Heart right ventricle (tissue), 16 donors: Measurements from ENCODE around the gene BCKDHB. TPM values are rescaled to one million over a fixed set of nuclear protein-coding genes. Genes with fewer than 3 reads are reported as not detected.

ENCODE experiments used
- ATAC-seq, 8 donors: fragments of 200-7000 bp; cut with Tn5 transposase; one replicate each; pipeline ENCODE4 v1.9.1; 2020; ENCODE audit warnings: mild to moderate bottlenecking in 8 of 8, moderate library complexity in 8 of 8, moderate number of reproducible peaks in 1 of 8
- DNase-seq, 2 donors: peaks; one replicate each; pipeline ENCODE4 v3.0.0-alpha.2; 2020
- H3K27ac ChIP-seq, 10 donors: fragments of 200-600 bp; sonication (generic) in 2 of 10; one replicate each; pipeline versions ENCODE4 v1.5.0 to v1.8.0; 2020 to 2022; ENCODE audit warnings: mild to moderate bottlenecking in 3 of 10
- H3K27me3 ChIP-seq, 7 donors: fragments of 200-600 bp; one replicate each; pipeline ENCODE4 v1.8.0; 2021 to 2022; ENCODE audit warnings: mild to moderate bottlenecking in 2 of 7
- H3K36me3 ChIP-seq, 9 donors: fragments of 200-600 bp; sonication (generic) in 1 of 9; one replicate each; pipeline versions ENCODE4 v1.5.0 to v1.8.0; 2020 to 2022; ENCODE audit warnings: mild to moderate bottlenecking in 2 of 9
- H3K4me1 ChIP-seq, 9 donors: fragments of 200-600 bp; sonication (generic) in 1 of 9; one replicate each; pipeline versions ENCODE4 v1.5.0 to v1.8.0; 2020 to 2022; ENCODE audit warnings: mild to moderate bottlenecking in 4 of 9
- H3K4me3 ChIP-seq, 10 donors: fragments of 200-600 bp; sonication (generic) in 2 of 10; one replicate each; pipeline versions ENCODE4 v1.5.0 to v1.8.0; 2020 to 2022; ENCODE audit warnings: mild to moderate bottlenecking in 7 of 10, moderate library complexity in 2 of 10
- H3K9me3 ChIP-seq, 11 donors: fragments of 200-600 bp in 10 of 11; sonication (generic) in 2 of 11; one replicate each; pipeline versions ENCODE4 v1.5.0 to v1.8.0; 2013 to 2022; ENCODE audit warnings: mild to moderate bottlenecking in 2 of 11, control low read depth in 1 of 11, moderate library complexity in 1 of 11
- WGBS, 2 donors: extraction: QIAGEN DNeasy Blood & Tissue Kit; methylation state at CpG; one replicate each; pipeline ENCODE4 v1.1.7; 2013; ENCODE audit warnings: inconsistent platforms in 1 of 2; 5-methylcytosine and 5-hydroxymethylcytosine counted together
- intact Hi-C, 10 donors: fragments of 100-400 bp; cut with DNase I; formaldehyde crosslinking; loops; one replicate each; pipeline versions ENCODE4 v1.11.1 to v1.14.2; 2022
- polyA plus RNA-seq, 2 donors: library from polyadenylated mRNA; stranded (reverse); fragments of 200-250 nt; gene quantifications; one replicate each; pipeline ENCODE4 v1.2.3, GENCODE V29; 2013
- total RNA-seq, 10 donors: library from RNA; stranded (reverse); fragmentation: NEBNext Ultra II Directional in 3 of 10; extraction: Animal tissue kit (Norgen Biotek cat#: 25700) in 3 of 10; gene quantifications; one replicate each; pipeline versions ENCODE4 v1.2.1 to v1.2.4, GENCODE V29; 2021 to 2023
- TF ChIP-seq, protein P1 (sequence below), 9 donors: fragments of 200-600 bp; sonication (generic) in 2 of 9; IDR thresholded peaks; one replicate each; pipeline versions ENCODE4 v1.5.0 to v1.8.0; 2021 to 2022; ENCODE audit warnings: antibody characterized with exemption in 9 of 9, mild to moderate bottlenecking in 5 of 9, moderate library complexity in 1 of 9
- donor health status: Arrhythmogenic right ventricular cardiomyopathy.
- donor health status: ischemic (EF 13 %, LVEDD 7.1; RV severe dilation, severe dysfunction).
- donor health status: healthy with polysubstance abuse.
- donor health status: DM: no; HTN: yes; CAD: no.
- donor health status: DM: no; HTN: no; CAD: no.
- donor health status: ischemic (EF 25% LVEDD 6.9; RV normal size, moderate dysfunction).
- donor health status: ischemic (EF 25% LVEDD 5.7; RV mildly dilated, moderate dysfunction).
- donor health status: healthy.
- donor health status: DM: yes; HTN: yes; CAD: no.
- donor health status: Ischemic cardiomyopathy.
- donor health status: ischemic (EF 35%, LVEDD 5.7; RV mildly dilated, moderate dysfunction).
- donor health status: nonischemic (EF 11% LVEDD 7.7; RV severe dilation, severe dysfunction).
- donor health status: DM: yes; HTN: yes; CAD: no.
- donor health status: PGD.
- donor health status: ischemic (EF 29% LVEDD 5.4; RV normal size, mild dysfunction).
- donor health status: nonischemic (EF 23%, LVEDD 6.1; RV moderate dilation, normal function).

The BCKDHB gene
- total and polyA plus RNA-seq, 12 donors, result 7.1 to 46.4 (median 31.2) TPM

DNA sequence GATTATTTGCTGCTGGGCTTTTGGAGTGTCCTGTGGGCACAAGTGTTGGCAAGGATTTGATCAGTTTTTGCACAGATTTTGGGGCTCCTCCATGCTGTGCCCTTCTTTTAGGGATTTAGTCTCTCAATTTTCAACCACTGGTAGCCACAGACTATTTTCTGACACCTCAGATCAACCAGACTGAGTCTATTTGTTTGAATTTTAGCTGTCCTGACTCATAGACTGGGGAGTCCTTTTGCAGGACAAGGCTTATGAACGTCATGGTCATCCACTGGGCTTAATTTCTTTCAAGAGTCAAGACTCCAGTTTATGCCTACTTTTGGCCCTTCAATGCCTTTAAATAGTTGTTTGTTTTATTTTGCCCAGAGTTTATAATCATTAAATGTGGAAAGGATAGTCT, 59.3 kb downstream of the BCKDHB start:
- Histone ChIP-seq H3K27me3 (no peaks in the 10 kb centered on the region), H3K27ac (no peak overlapping the region), H3K9me3 (no peaks in the 10 kb centered on the region), H3K4me3 (no peak overlapping the region), H3K4me1 (peaks cover 0 to 24% (median 0%) of the 10 kb centered on the region in 9 donors), H3K36me3 (peaks cover 0 to 3% (median 0%) of the 10 kb centered on the region in 9 donors)
- intact Hi-C loops, result no loop called here
- no peak for DNase-seq
- TF ChIP-seq, protein P1, sequence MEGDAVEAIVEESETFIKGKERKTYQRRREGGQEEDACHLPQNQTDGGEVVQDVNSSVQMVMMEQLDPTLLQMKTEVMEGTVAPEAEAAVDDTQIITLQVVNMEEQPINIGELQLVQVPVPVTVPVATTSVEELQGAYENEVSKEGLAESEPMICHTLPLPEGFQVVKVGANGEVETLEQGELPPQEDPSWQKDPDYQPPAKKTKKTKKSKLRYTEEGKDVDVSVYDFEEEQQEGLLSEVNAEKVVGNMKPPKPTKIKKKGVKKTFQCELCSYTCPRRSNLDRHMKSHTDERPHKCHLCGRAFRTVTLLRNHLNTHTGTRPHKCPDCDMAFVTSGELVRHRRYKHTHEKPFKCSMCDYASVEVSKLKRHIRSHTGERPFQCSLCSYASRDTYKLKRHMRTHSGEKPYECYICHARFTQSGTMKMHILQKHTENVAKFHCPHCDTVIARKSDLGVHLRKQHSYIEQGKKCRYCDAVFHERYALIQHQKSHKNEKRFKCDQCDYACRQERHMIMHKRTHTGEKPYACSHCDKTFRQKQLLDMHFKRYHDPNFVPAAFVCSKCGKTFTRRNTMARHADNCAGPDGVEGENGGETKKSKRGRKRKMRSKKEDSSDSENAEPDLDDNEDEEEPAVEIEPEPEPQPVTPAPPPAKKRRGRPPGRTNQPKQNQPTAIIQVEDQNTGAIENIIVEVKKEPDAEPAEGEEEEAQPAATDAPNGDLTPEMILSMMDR (IDR thresholded peaks at IDR 0.05), result no peak
- no peak for ATAC-seq
- 93 to 100% methylated on average over 1 of the region's 1 CpG for WGBS, 2 donors

GRCh38 chr6:80170433-80170832, 64.0 kb downstream of the BCKDHB start:
- DNase-seq (no peak), ATAC-seq (peak in 1 of 8 donors; percentile 44)
- Histone ChIP-seq H3K27ac (no peak overlapping the region), H3K4me1 (peaks cover 0 to 3% (median 0%) of the 10 kb centered on the region in 9 donors), H3K36me3 (peaks cover 0 to 17% (median 0%) of the 10 kb centered on the region in 9 donors), H3K27me3 (no peaks in the 10 kb centered on the region), H3K9me3 (no peaks in the 10 kb centered on the region), H3K4me3 (no peak overlapping the region)
- 36 to 39% methylated on average over 3 of the region's 3 CpGs for WGBS, 2 donors
- TF ChIP-seq, protein P1 (IDR thresholded peaks at IDR 0.05), result no peak
- intact Hi-C loops, result no loop called here

DNA sequence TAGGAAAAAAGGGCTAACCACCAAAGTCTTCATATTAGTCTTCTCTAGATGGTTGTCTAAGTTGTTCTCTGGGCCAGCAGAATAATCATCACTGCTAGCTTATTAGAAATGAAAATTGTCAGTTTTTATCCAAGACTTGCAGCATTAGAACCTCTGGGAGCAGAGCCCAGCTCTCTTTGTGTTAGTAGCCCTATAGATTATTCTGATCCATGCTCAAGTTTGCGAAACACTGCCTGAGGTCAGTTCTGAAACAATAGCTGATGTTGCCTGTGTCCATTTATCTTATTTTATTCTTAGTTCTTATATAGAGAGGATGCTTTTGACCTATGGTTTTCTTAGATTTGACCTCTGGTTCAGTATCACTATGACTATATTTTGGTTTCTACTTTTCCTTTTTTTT, 66.9 kb downstream of the BCKDHB start:
- no peaks in the 10 kb centered on the region for H3K27me3 ChIP-seq
- TF ChIP-seq, protein P1 (IDR thresholded peaks at IDR 0.05), result no peak
- no peaks in the 10 kb centered on the region for H3K9me3 ChIP-seq
- no peak for ATAC-seq
- intact Hi-C loops, result no loop called here
- no peak overlapping the region for H3K4me3 ChIP-seq
- DNase-seq, result no peak
- no peaks in the 10 kb centered on the region for H3K4me1 ChIP-seq
- peaks cover 0 to 17% (median 0%) of the 10 kb centered on the region in 9 donors for H3K36me3 ChIP-seq
- WGBS, 2 donors, result 95 to 97% methylated on average over 1 of the region's 1 CpG
- H3K27ac ChIP-seq, result no peak overlapping the region

GRCh38 chr6:80174900-80175572, 68.6 kb downstream of the BCKDHB start:
- intact Hi-C loops, result no loop called here
- Histone ChIP-seq H3K27ac (no peak overlapping the region), H3K4me1 (no peaks in the 10 kb centered on the region), H3K4me3 (no peak overlapping the region), H3K9me3 (no peaks in the 10 kb centered on the region), H3K27me3 (no peaks in the 10 kb centered on the region), H3K36me3 (peaks cover 0 to 17% (median 0%) of the 10 kb centered on the region in 9 donors)
- 91 to 93% methylated on average over 3 of the region's 3 CpGs for WGBS, 2 donors
- TF ChIP-seq, protein P1 (IDR thresholded peaks at IDR 0.05), result no peak
- no peak for DNase-seq
- no peak for ATAC-seq
